Heart left ventricle (tissue), 16 donors: ENCODE results near the gene GSK3A. TPM values are rescaled to one million over a fixed set of nuclear protein-coding genes. Genes with fewer than 3 reads are reported as not detected.
A peak's percentile ranks its signal among the peaks of the same experiment; 100 is the strongest.

ENCODE experiments used
- ATAC-seq, 4 donors: fragments of 200-7000 bp; cut with Tn5 transposase; one replicate each; pipeline ENCODE4 v1.9.1; 2020 to 2022; ENCODE audit warnings: moderate library complexity in 4 of 4, mild to moderate bottlenecking in 3 of 4, moderate number of reproducible peaks in 1 of 4
- DNase-seq, 5 donors: peaks; one replicate each; pipeline ENCODE4 v3.0.0-alpha.2; 2020
- H3K27ac ChIP-seq, 12 donors: fragments of 200-600 bp; sonication (generic) in 4 of 12; one replicate each; pipeline versions ENCODE4 v1.5.0 to v1.8.0; 2016 to 2022; ENCODE audit warnings: mild to moderate bottlenecking in 2 of 12
- H3K27me3 ChIP-seq, 9 donors: fragments of 200-600 bp; sonication (generic) in 2 of 9; one replicate each; pipeline versions ENCODE4 v1.5.1 to v1.8.0; 2016 to 2022; ENCODE audit warnings: mild to moderate bottlenecking in 3 of 9
- H3K36me3 ChIP-seq, 9 donors: fragments of 200-600 bp; sonication (generic) in 2 of 9; one replicate each; pipeline versions ENCODE4 v1.5.0 to v1.8.0; 2018 to 2022; ENCODE audit warnings: mild to moderate bottlenecking in 2 of 9
- H3K4me1 ChIP-seq, 12 donors: fragments of 200-600 bp; sonication (generic) in 4 of 12; one replicate each; pipeline versions ENCODE4 v1.5.0 to v1.8.0; 2016 to 2022; ENCODE audit warnings: mild to moderate bottlenecking in 3 of 12
- H3K4me3 ChIP-seq, 12 donors: fragments of 200-600 bp; sonication (generic) in 4 of 12; one replicate each; pipeline versions ENCODE4 v1.5.0 to v1.8.0; 2017 to 2022; ENCODE audit warnings: mild to moderate bottlenecking in 9 of 12, moderate library complexity in 4 of 12
- H3K9me3 ChIP-seq, 12 donors: fragments of 200-600 bp; sonication (generic) in 4 of 12; one replicate each; pipeline versions ENCODE4 v1.5.0 to v1.8.0; 2016 to 2022; ENCODE audit warnings: mild to moderate bottlenecking in 1 of 12
- POLR2A ChIP-seq, 2 donors: fragments of 450-650 bp; IDR thresholded peaks; one replicate each; pipeline ENCODE4 v1.6.1; 2017; ENCODE audit warnings: antibody characterized with exemption in 2 of 2, mild to moderate bottlenecking in 2 of 2, moderate library complexity in 2 of 2
- WGBS, 4 donors: extraction: QIAGEN DNeasy Blood & Tissue Kit in 2 of 4; methylation state at CpG; one replicate each; pipeline versions ENCODE4 v1.1.5 to v1.1.7; 2013 to 2018; 5-methylcytosine and 5-hydroxymethylcytosine counted together
- intact Hi-C, 10 donors: fragments of 100-400 bp; cut with DNase I; formaldehyde crosslinking; loops; one replicate each; pipeline versions ENCODE4 v1.11.1 to v1.14.2; 2022
- polyA plus RNA-seq, 2 donors: library from polyadenylated mRNA; stranded (reverse); fragments of 200-250 nt; gene quantifications; one replicate each; pipeline ENCODE4 v1.2.3, GENCODE V29; 2013
- total RNA-seq, 9 donors: library from RNA; depleted of rRNA in 2 of 9; stranded (reverse); fragments of >200 nt in 2 of 9; fragmentation: NEBNext Ultra II Directional in 3 of 9; extraction: Animal tissue kit (Norgen Biotek cat#: 25700) in 3 of 9; gene quantifications; one replicate each; pipeline versions ENCODE4 v1.1.0 to v1.2.4, GENCODE V29; 2016 to 2023
- TF ChIP-seq, protein P1 (sequence below), 12 donors: fragments of 200-600 bp; sonication (generic) in 4 of 12; IDR thresholded peaks; one replicate each; pipeline versions ENCODE4 v1.5.0 to v1.8.0; 2018 to 2022; ENCODE audit warnings: antibody characterized with exemption in 12 of 12, mild to moderate bottlenecking in 5 of 12
- donor health status: ischemic (EF 13 %, LVEDD 7.1; RV severe dilation, severe dysfunction).
- donor health status: healthy with polysubstance abuse.
- donor health status: DM: no; HTN: yes; CAD: no.
- donor health status: DM: no; HTN: no; CAD: no.
- donor health status: ischemic (EF 25% LVEDD 6.9; RV normal size, moderate dysfunction).
- donor health status: ischemic (EF 25% LVEDD 5.7; RV mildly dilated, moderate dysfunction).
- donor health status: healthy.
- donor health status: DM: yes; HTN: yes; CAD: no.
- donor health status: ischemic (EF 35%, LVEDD 5.7; RV mildly dilated, moderate dysfunction).
- donor health status: nonischemic (EF 11% LVEDD 7.7; RV severe dilation, severe dysfunction).
- donor health status: DM: yes; HTN: yes; CAD: no.
- donor health status: PGD.
- donor health status: ischemic (EF 29% LVEDD 5.4; RV normal size, mild dysfunction).
- donor health status: nonischemic (EF 23%, LVEDD 6.1; RV moderate dilation, normal function).

GSK3A gene
- total and polyA plus RNA-seq, 11 donors, result 22.5 to 76.5 (median 38.8) TPM

DNA sequence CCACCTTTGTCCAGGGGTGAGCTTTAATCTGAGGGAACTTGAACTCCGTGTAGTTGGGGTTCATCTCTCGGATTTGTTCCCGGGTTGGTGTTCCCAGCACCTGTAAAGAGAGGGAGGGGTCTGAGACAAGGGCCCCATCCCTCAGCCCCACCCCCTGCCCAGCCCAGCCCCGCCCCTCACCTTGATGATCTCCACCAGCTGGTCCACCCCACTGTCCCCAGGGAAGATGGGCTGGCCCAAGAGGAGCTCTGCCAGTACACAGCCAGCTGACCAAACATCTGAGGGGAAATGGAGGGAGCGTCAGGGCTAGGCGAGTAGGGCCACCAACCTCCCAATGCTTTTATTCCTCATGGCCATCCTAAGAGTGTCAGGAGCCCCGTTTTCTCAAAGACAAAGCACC, 9.3 kb downstream of the GSK3A start:
- 76 to 79% (median 78%) methylated on average over 7 of the region's 7 CpGs for WGBS, 4 donors
- ATAC-seq (peak in 1 of 4 donors; percentile 6), DNase-seq (no peak)
- Histone ChIP-seq H3K27me3 (no peaks in the 10 kb centered on the region), H3K9me3 (no peaks in the 10 kb centered on the region), H3K36me3 (peaks cover 0 to 95% (median 92%) of the 10 kb centered on the region in 9 donors), H3K4me1 (peaks cover 0 to 11% (median 0%) of the 10 kb centered on the region in 12 donors), H3K27ac (no peak overlapping the region), H3K4me3 (no peak overlapping the region)
- TF ChIP-seq, protein P1, sequence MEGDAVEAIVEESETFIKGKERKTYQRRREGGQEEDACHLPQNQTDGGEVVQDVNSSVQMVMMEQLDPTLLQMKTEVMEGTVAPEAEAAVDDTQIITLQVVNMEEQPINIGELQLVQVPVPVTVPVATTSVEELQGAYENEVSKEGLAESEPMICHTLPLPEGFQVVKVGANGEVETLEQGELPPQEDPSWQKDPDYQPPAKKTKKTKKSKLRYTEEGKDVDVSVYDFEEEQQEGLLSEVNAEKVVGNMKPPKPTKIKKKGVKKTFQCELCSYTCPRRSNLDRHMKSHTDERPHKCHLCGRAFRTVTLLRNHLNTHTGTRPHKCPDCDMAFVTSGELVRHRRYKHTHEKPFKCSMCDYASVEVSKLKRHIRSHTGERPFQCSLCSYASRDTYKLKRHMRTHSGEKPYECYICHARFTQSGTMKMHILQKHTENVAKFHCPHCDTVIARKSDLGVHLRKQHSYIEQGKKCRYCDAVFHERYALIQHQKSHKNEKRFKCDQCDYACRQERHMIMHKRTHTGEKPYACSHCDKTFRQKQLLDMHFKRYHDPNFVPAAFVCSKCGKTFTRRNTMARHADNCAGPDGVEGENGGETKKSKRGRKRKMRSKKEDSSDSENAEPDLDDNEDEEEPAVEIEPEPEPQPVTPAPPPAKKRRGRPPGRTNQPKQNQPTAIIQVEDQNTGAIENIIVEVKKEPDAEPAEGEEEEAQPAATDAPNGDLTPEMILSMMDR (IDR thresholded peaks at IDR 0.05), result no peak
- no peak for TF ChIP-seq POLR2A (IDR thresholded peaks at IDR 0.05)
- intact Hi-C loops, result loop anchor here in 1 of 10 donors (10.0 kb wide), 1 partner anchor 358 kb away; the partner anchor contains the start of gene CD79A

DNA sequence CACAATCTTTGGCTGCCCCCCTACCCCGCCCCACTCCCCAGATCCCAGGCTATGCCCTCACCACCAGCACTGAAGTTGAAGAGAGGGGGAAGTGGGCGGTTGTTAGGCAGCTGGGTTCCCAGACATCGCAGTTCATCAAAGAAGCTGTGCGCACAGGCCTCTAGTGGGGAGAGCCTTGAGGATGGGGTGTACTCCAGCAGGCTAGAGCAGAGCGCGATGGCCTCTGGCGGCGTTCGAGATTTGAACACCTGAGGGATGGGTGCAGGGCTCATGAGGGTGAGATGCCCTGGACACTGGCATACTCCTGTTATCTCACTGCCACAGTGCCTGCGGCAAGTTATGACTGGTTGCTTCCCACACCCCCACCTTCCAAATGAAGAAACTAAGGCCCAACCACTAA, 10.0 kb downstream of the GSK3A start:
- H3K4me1 ChIP-seq, result peaks cover 0 to 11% (median 0%) of the 10 kb centered on the region in 12 donors
- no peak for DNase-seq
- no peak for ATAC-seq
- no peak overlapping the region for H3K4me3 ChIP-seq
- H3K9me3 ChIP-seq, result no peaks in the 10 kb centered on the region
- no peaks in the 10 kb centered on the region for H3K27me3 ChIP-seq
- no peak overlapping the region for H3K27ac ChIP-seq
- H3K36me3 ChIP-seq, result peaks cover 0 to 100% (median 93%) of the 10 kb centered on the region in 9 donors
- TF ChIP-seq, protein P1 (IDR thresholded peaks at IDR 0.05), result no peak
- TF ChIP-seq POLR2A (IDR thresholded peaks at IDR 0.05), result no peak
- WGBS, 4 donors, result 93 to 95% (median 95%) methylated on average over 10 of the region's 10 CpGs
- intact Hi-C loops, result loop anchor here in 1 of 10 donors (10.0 kb wide), 1 partner anchor 358 kb away; the partner anchor contains the start of gene CD79A

DNA sequence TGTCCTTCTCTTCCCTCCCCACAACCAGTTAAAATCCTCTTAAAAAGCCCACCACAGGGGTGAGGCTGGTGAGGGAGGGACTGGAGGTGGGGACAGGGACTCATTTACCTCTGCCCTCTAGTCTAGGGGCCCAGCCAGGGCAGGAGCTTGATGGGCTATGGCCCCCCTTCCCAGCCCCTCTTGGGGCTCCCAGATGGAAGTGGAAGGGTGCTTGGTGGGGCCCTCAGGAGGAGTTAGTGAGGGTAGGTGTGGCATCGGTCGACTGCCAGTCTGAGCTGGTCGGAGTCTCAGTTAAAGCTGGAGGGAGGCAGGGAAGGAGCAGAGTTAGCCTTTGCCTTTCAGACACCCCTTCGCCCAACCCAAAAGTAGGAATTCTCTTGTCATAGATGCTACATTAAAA, 11.8 kb downstream of the GSK3A start:
- Histone ChIP-seq H3K27ac (no peak overlapping the region), H3K4me3 (no peak overlapping the region), H3K9me3 (no peaks in the 10 kb centered on the region), H3K27me3 (no peaks in the 10 kb centered on the region), H3K4me1 (peaks cover 0 to 11% (median 0%) of the 10 kb centered on the region in 12 donors), H3K36me3 (peaks cover 0 to 100% (median 93%) of the 10 kb centered on the region in 9 donors)
- intact Hi-C loops, result loop anchor here in 1 of 10 donors (10.0 kb wide), 1 partner anchor 356 kb away; the partner anchor contains the start of gene CD79A
- ATAC-seq, result no peak
- TF ChIP-seq, protein P1 (IDR thresholded peaks at IDR 0.05), result no peak
- no peak for TF ChIP-seq POLR2A (IDR thresholded peaks at IDR 0.05)
- DNase-seq, result no peak
- 74 to 87% (median 83%) methylated on average over 4 of the region's 4 CpGs for WGBS, 4 donors

DNA sequence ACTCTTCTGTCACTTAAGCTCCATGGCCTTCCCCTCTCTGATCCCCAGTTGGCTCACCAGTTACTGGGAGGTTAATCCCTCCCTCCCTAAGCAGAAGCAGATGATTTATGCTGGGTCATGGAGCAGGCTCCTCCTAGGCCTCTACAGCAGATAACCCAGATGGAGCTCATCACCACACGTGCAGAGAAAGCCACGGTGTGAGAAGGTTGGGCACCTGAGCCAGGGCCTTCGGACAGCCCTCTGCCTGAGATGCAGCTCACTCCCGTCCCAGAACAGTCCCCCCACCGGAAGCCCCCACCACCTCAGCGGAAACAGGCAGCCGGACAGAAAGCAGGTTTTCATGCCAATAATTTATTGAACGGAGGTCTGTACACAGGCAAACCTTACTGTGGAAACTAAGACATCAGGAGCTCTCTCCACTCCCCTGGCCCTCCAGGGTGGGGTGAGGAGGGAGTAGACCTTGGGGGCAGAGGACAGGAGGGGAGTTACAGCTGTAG, 12.5 kb downstream of the GSK3A start:
- Histone ChIP-seq H3K27ac (no peak overlapping the region), H3K36me3 (peaks cover 0 to 100% (median 93%) of the 10 kb centered on the region in 9 donors), H3K27me3 (no peaks in the 10 kb centered on the region), H3K4me3 (no peak overlapping the region), H3K9me3 (no peaks in the 10 kb centered on the region), H3K4me1 (peaks cover 0 to 11% (median 0%) of the 10 kb centered on the region in 12 donors)
- intact Hi-C loops, result loop anchor here in 1 of 10 donors (10.0 kb wide), 1 partner anchor 355 kb away; the partner anchor contains the start of gene CD79A
- ATAC-seq (peak in 1 of 4 donors; percentile 17), DNase-seq (no peak)
- TF ChIP-seq, protein P1 (IDR thresholded peaks at IDR 0.05), result no peak
- no peak for TF ChIP-seq POLR2A (IDR thresholded peaks at IDR 0.05)
- WGBS, 4 donors, result 53 to 72% (median 62%) methylated on average over 8 of the region's 8 CpGs
